Measurements from ENCODE around the gene TNFAIP8L3. TPM values are rescaled to one million over a fixed set of nuclear protein-coding genes. Genes with fewer than 3 reads are reported as not detected.
"Not testable (repeated sequence)": the region's sequence is repeated elsewhere in the genome, so short reads cannot be mapped to it uniquely, and the experiment has no call there.

Gene TNFAIP8L3
- total and polyA plus RNA-seq, 10 donors = 6.5 to 35.8 (median 20.8) TPM

- no peak for DNase-seq
- no peaks in the 10 kb centered on the region for H3K4me1 ChIP-seq
- intact Hi-C loops (cut with DNase I; ENCODE audit: low total_unique reads) = no loop called here
- H3K4me3 ChIP-seq = no peak overlapping the region
- TF ChIP-seq, protein P1, sequence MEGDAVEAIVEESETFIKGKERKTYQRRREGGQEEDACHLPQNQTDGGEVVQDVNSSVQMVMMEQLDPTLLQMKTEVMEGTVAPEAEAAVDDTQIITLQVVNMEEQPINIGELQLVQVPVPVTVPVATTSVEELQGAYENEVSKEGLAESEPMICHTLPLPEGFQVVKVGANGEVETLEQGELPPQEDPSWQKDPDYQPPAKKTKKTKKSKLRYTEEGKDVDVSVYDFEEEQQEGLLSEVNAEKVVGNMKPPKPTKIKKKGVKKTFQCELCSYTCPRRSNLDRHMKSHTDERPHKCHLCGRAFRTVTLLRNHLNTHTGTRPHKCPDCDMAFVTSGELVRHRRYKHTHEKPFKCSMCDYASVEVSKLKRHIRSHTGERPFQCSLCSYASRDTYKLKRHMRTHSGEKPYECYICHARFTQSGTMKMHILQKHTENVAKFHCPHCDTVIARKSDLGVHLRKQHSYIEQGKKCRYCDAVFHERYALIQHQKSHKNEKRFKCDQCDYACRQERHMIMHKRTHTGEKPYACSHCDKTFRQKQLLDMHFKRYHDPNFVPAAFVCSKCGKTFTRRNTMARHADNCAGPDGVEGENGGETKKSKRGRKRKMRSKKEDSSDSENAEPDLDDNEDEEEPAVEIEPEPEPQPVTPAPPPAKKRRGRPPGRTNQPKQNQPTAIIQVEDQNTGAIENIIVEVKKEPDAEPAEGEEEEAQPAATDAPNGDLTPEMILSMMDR (IDR thresholded peaks at IDR 0.05 in 8 of 11, conservative IDR thresholded peaks at IDR 0.05 in 3 of 11) = no peak
- TF ChIP-seq POLR2A (IDR thresholded peaks at IDR 0.05) (no peak), POLR2AphosphoS5 (IDR thresholded peaks at IDR 0.05) (no peak)
- H3K27me3 ChIP-seq (replicated peaks in 1 of 7) = no peaks in the 10 kb centered on the region
- 73 to 95% (median 89%) methylated on average over 3 to 7 of the region's 7 CpGs for WGBS, 5 donors
- H3K9me3 ChIP-seq = no peaks in the 10 kb centered on the region
- H3K27ac ChIP-seq = no peak overlapping the region
- H3K36me3 ChIP-seq = no peaks in the 10 kb centered on the region
Measured at GRCh38 chr15:51038162-51038973, 56.3 kb downstream of the TNFAIP8L3 start.

- H3K27ac ChIP-seq; H3K4me3 ChIP-seq; DNase-seq; H3K9me3 ChIP-seq; intact Hi-C loops (cut with DNase I; ENCODE audit: low total_unique reads); H3K36me3 ChIP-seq; H3K27me3 ChIP-seq (replicated peaks in 1 of 7); H3K4me1 ChIP-seq: not testable (repeated sequence)
- 94 to 99% (median 98%) methylated on average over 9 to 13 of the region's 13 CpGs for WGBS, 5 donors
Measured at GRCh38 chr15:51037474-51037873, 57.2 kb downstream of the TNFAIP8L3 start.

DNA sequence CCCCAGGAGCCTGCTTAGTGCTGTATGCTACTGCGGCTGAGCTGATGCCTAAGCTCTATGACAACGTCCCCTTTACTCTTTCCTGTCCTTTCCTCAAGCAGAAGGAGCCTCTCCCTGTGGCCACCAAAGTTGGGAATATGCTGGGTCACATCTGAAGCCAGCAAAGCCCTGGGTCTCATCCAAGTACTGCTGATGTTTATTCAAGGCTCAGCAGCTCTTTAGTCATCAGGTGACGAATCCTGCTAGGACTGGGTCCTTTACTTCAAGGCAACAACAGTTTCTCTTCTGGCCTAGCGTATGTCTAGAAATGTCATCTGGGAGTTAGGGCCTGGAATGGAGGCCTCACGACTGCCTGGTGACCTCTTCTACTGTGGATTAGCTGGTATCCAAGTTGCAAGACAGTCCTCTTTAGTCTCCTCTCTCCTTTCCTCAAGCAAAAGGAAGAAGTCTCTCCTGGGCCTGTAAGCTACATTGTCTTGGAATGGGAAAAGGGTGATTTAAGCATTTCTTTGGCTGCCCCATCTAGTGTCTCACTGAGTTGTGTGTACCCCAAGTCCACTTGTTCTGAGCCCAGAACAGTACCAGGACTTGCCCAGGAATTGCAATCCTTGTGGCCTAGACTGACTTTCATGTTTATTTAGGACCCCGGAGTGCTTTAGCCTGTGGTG, 63.9 kb downstream of the TNFAIP8L3 start:
- Histone ChIP-seq H3K9me3 (no peaks in the 10 kb centered on the region), H3K4me1 (no peaks in the 10 kb centered on the region), H3K4me3 (no peak overlapping the region), H3K27me3 (replicated peaks in 1 of 7) (no peaks in the 10 kb centered on the region), H3K27ac (no peak overlapping the region), H3K36me3 (no peaks in the 10 kb centered on the region)
- intact Hi-C loops (cut with DNase I; ENCODE audit: low total_unique reads) = no loop called here
- no peak for DNase-seq
- TF ChIP-seq POLR2AphosphoS5 (IDR thresholded peaks at IDR 0.05) (no peak), POLR2A (IDR thresholded peaks at IDR 0.05) (no peak)
- TF ChIP-seq, protein P1 (IDR thresholded peaks at IDR 0.05 in 8 of 11, conservative IDR thresholded peaks at IDR 0.05 in 3 of 11) = no peak
- WGBS, 5 donors = 82 to 97% (median 94%) methylated on average over 5 to 6 of the region's 6 CpGs

DNA sequence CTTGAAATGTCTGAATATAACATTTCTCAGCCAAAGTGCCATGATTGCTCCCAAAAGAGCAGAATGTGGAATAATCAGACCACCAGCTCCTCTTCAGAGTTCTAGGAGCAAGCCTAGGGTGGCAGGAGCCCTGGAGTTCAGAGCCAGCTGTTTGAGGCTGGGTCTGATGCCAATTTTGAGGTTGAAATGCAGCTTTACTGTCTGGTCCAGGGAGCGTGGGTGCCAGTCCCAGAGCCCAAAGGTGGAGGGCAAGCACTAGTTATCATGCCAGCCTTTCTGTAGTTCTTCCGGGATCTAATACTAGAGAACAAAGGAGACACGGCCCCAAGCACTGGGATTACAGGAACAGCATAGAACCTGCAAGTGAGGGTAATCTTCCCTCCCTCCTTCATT, 69.3 kb downstream of the TNFAIP8L3 start:
- H3K36me3 ChIP-seq = peaks cover 0 to 9% (median 0%) of the 10 kb centered on the region in 6 donors
- no peak overlapping the region for H3K27ac ChIP-seq
- H3K27me3 ChIP-seq (replicated peaks in 1 of 7) = no peaks in the 10 kb centered on the region
- 90 to 98% (median 96%) methylated on average over 3 of the region's 3 CpGs for WGBS, 5 donors
- intact Hi-C loops (cut with DNase I; ENCODE audit: low total_unique reads) = no loop called here
- H3K4me1 ChIP-seq = no peaks in the 10 kb centered on the region
- no peak for DNase-seq
- TF ChIP-seq, protein P1 (IDR thresholded peaks at IDR 0.05 in 8 of 11, conservative IDR thresholded peaks at IDR 0.05 in 3 of 11) = no peak
- TF ChIP-seq POLR2AphosphoS5 (IDR thresholded peaks at IDR 0.05) (no peak), POLR2A (IDR thresholded peaks at IDR 0.05) (no peak)
- H3K4me3 ChIP-seq = no peak overlapping the region
- no peaks in the 10 kb centered on the region for H3K9me3 ChIP-seq
